Measurements from ENCODE around the gene SUSD1.
A peak's percentile ranks its signal among the peaks of the same experiment; 100 is the strongest.
"Not testable (repeated sequence)": the region's sequence is repeated elsewhere in the genome, so short reads cannot be mapped to it uniquely, and the experiment has no call there.

SUSD1 gene

GRCh38 chr9:112200711-112201110 lies 25.6 kb upstream of the SUSD1 start:
- H3K4me3 ChIP-seq (ENCODE audit: low read depth, low read length), result no peak overlapping the region
- TF ChIP-seq, protein P1, sequence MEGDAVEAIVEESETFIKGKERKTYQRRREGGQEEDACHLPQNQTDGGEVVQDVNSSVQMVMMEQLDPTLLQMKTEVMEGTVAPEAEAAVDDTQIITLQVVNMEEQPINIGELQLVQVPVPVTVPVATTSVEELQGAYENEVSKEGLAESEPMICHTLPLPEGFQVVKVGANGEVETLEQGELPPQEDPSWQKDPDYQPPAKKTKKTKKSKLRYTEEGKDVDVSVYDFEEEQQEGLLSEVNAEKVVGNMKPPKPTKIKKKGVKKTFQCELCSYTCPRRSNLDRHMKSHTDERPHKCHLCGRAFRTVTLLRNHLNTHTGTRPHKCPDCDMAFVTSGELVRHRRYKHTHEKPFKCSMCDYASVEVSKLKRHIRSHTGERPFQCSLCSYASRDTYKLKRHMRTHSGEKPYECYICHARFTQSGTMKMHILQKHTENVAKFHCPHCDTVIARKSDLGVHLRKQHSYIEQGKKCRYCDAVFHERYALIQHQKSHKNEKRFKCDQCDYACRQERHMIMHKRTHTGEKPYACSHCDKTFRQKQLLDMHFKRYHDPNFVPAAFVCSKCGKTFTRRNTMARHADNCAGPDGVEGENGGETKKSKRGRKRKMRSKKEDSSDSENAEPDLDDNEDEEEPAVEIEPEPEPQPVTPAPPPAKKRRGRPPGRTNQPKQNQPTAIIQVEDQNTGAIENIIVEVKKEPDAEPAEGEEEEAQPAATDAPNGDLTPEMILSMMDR (IDR thresholded peaks at IDR 0.05; ENCODE audit: low read depth, low read length), result no peak
- DNase-seq (ENCODE audit: low read depth, low spot score), result no peak
- in situ Hi-C loops (cut with HindIII; ENCODE audit: low sequenced_read_pairs), result no loop called here

GRCh38 chr9:112198646-112199045 lies 23.5 kb upstream of the SUSD1 start:
- DNase-seq (ENCODE audit: low read depth, low spot score), result no peak
- no peak overlapping the region for H3K4me3 ChIP-seq (ENCODE audit: low read depth, low read length)
- in situ Hi-C loops (cut with HindIII; ENCODE audit: low sequenced_read_pairs), result no loop called here
- TF ChIP-seq, protein P1 (IDR thresholded peaks at IDR 0.05; ENCODE audit: low read depth, low read length), result no peak

- DNase-seq (ENCODE audit: low read depth, low spot score), result peak; percentile 13
- H3K4me3 ChIP-seq (ENCODE audit: low read depth, low read length), result no peak overlapping the region
- in situ Hi-C loops (cut with HindIII; ENCODE audit: low sequenced_read_pairs), result no loop called here
- TF ChIP-seq, protein P1 (IDR thresholded peaks at IDR 0.05; ENCODE audit: low read depth, low read length), result no peak
Measured at GRCh38 chr9:112194969-112195431, 19.9 kb upstream of the SUSD1 start.

DNA sequence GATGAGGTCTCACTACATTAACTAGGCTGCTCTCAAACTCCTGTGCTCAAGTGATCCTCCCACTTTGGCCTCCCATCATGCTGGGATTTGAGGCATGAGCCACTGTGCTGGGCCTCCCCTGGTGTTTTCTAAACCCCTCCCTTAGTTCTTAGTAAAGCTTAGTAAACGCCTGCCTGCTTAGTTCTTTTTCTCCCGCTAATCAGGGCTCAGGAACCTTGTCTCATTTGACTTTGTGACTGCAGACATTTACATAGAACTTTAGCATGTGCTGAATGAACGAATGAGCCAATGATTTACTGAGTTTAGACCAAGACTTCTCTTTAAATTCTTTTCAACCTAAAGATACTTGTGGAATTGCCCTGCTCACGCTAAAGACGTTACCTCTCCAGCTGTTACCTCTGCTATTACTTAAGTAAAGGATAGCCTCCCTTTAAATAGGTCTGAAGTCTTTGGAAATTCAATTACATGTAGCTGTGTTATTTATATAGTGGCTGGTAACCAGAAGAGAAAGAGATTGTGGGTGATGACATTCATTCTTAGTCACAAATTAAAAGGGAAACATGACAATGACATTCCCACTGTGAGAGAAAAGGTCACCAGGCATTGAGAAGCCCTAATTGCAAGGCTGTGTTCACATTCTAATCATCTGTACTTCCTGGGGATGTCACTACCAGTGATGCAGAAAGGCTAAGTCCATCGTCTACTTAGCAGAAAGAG lies 18.6 kb upstream of the SUSD1 start:
- DNase-seq (ENCODE audit: low read depth, low spot score), result no peak
- in situ Hi-C loops (cut with HindIII; ENCODE audit: low sequenced_read_pairs), result no loop called here
- TF ChIP-seq, protein P1 (IDR thresholded peaks at IDR 0.05; ENCODE audit: low read depth, low read length), result no peak
- no peak overlapping the region for H3K4me3 ChIP-seq (ENCODE audit: low read depth, low read length)

GRCh38 chr9:112190320-112190719 lies 15.2 kb upstream of the SUSD1 start:
- H3K4me3 ChIP-seq (ENCODE audit: low read depth, low read length); in situ Hi-C loops (cut with HindIII; ENCODE audit: low sequenced_read_pairs); DNase-seq (ENCODE audit: low read depth, low spot score): not testable (repeated sequence)

DNA sequence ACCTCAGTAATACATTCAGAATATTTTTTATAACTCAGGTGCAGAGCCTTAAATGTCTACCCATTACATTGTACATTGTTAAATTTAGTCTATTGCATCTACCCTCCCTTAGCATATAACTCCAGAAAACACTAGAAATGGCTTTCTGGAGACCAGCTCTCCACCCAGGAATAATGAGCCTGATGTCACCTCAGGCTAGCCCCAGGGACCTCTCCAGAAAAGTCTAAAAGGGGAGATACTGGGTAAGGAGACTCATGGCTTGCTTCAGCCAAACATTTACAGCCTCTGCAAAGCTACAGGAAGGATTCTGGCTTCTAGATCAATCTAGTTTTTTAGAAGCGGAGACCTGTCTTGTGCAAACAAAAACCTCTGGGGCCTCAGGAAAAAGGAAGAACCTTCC lies 13.8 kb upstream of the SUSD1 start:
- in situ Hi-C loops (cut with HindIII; ENCODE audit: low sequenced_read_pairs), result no loop called here
- TF ChIP-seq, protein P1 (IDR thresholded peaks at IDR 0.05; ENCODE audit: low read depth, low read length), result no peak
- no peak for DNase-seq (ENCODE audit: low read depth, low spot score)
- no peak overlapping the region for H3K4me3 ChIP-seq (ENCODE audit: low read depth, low read length)

GRCh38 chr9:112187404-112187803 lies 12.3 kb upstream of the SUSD1 start:
- DNase-seq (ENCODE audit: low read depth, low spot score), result no peak
- in situ Hi-C loops (cut with HindIII; ENCODE audit: low sequenced_read_pairs), result no loop called here
- TF ChIP-seq, protein P1 (IDR thresholded peaks at IDR 0.05; ENCODE audit: low read depth, low read length), result no peak
- no peak overlapping the region for H3K4me3 ChIP-seq (ENCODE audit: low read depth, low read length)
